PC-9 (cell line): ENCODE data around the gene C16orf86.

Source experiments
- EZH2 ChIP-seq: fragments of 200-600 bp; sonication (generic); IDR thresholded peaks from 2 replicates; pipeline ENCODE4 v1.8.0; 2017; ENCODE audit warnings: antibody characterized with exemption, low read depth
- TF ChIP-seq, protein P1 (sequence below): fragments of 200-600 bp; sonication (generic); conservative IDR thresholded peaks from 2 replicates; pipeline ENCODE4 v1.6.1; 2017; ENCODE audit warnings: mixed run types, antibody characterized with exemption, mild to moderate bottlenecking, moderate library complexity

DNA sequence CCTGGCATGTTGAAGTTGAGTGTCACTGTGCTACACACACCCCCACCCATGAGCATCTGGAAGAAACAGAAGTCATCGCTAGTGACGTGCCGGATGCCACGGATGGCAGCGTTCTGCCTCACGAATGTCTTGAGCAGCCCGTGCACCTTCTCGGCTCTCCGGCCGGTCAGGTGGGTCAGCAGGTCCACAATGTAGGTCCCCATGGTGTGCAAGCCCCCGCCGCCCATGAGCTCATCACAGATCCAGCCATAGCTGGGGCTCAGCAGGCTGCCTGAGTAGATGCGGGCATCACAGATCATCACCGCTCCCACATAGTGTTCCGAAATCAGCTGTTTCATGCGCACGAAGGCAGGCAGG, 8.9 kb downstream of the C16orf86 start:
- TF ChIP-seq, protein P1, sequence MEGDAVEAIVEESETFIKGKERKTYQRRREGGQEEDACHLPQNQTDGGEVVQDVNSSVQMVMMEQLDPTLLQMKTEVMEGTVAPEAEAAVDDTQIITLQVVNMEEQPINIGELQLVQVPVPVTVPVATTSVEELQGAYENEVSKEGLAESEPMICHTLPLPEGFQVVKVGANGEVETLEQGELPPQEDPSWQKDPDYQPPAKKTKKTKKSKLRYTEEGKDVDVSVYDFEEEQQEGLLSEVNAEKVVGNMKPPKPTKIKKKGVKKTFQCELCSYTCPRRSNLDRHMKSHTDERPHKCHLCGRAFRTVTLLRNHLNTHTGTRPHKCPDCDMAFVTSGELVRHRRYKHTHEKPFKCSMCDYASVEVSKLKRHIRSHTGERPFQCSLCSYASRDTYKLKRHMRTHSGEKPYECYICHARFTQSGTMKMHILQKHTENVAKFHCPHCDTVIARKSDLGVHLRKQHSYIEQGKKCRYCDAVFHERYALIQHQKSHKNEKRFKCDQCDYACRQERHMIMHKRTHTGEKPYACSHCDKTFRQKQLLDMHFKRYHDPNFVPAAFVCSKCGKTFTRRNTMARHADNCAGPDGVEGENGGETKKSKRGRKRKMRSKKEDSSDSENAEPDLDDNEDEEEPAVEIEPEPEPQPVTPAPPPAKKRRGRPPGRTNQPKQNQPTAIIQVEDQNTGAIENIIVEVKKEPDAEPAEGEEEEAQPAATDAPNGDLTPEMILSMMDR, result no peak
- no peak for TF ChIP-seq EZH2
